GM23248 (cell line): ENCODE results near the gene DIP2C.

ENCODE experiments used
- EZH2 ChIP-seq: fragments of 200-600 bp; sonication (generic); IDR thresholded peaks from 2 replicates; pipeline ENCODE4 v1.6.1; 2018; ENCODE audit warnings: antibody characterized with exemption, mild to moderate bottlenecking; ENCODE audit not compliant: insufficient read depth, poor library complexity, severe bottlenecking
- EZH2phosphoT487 ChIP-seq: fragments of 200-600 bp; sonication (generic); IDR thresholded peaks from 2 replicates; pipeline ENCODE4 v1.6.1; 2018; ENCODE audit warnings: antibody characterized with exemption, moderate library complexity, mild to moderate bottlenecking, low read depth; ENCODE audit not compliant: insufficient read depth

- TF ChIP-seq EZH2 (no peak), EZH2phosphoT487 (no peak)
Measured at GRCh38 chr10:586716-587115, 102.8 kb downstream of the DIP2C start.
